IMR-90 (cell line): Measurements from ENCODE around the gene DSCAM. TPM values are rescaled to one million over a fixed set of nuclear protein-coding genes. Genes with fewer than 3 reads are reported as not detected.

ENCODE experiments used
- ATAC-seq: fragments of 200-7000 bp; cut with Tn5 transposase; 2 replicates; pipeline ENCODE4 v1.9.1; 2020; ENCODE audit warnings: low read depth, mild to moderate bottlenecking, moderate library complexity
- BruUV-seq: library from RNA; stranded (reverse); fragments of 400-500 nt; replicated peaks from 2 replicates; lab custom pipeline; 2021; lab: Mats Ljungman, UMichigan
- CTCF ChIA-PET: fragments of 300-600 bp; formaldehyde crosslinking; extraction: SDS; loops from one replicate; lab custom pipeline; 2021; ENCODE audit warnings: antibody characterized with exemption; lab: Yijun Ruan, JAX
- POLR2A ChIA-PET: fragments of 300-600 bp; sonication (Branson Sonifier 250); formaldehyde crosslinking; loops from one replicate; lab custom pipeline; 2022; ENCODE audit warnings: antibody characterized with exemption; ENCODE audit not compliant: unreplicated experiment; lab: Charles Lee
- DNase-seq: peaks from one replicate; pipeline ENCODE4 v3.0.0; 2013
- H2AFZ ChIP-seq: replicated peaks from 2 replicates; pipeline ENCODE3; 2013; ENCODE audit warnings: low read length, mild to moderate bottlenecking; ENCODE audit not compliant: poor library complexity
- H2AK5ac ChIP-seq: 2 replicates; pipeline ENCODE4 v1.6.1; 2013; ENCODE audit warnings: low read depth, low read length, inconsistent platforms
- H2AK9ac ChIP-seq: replicated peaks from 2 replicates; pipeline ENCODE3; 2013; ENCODE audit warnings: mild to moderate bottlenecking, low read depth, low read length, moderate library complexity; ENCODE audit not compliant: poor library complexity
- H2BK120ac ChIP-seq: 2 replicates; pipeline ENCODE4 v1.6.1; 2013; ENCODE audit warnings: low read depth, low read length, inconsistent platforms
- H2BK15ac ChIP-seq: 3 replicates; pipeline ENCODE4 v1.6.1; 2013; ENCODE audit warnings: low read depth, low read length, inconsistent platforms
- H2BK20ac ChIP-seq: 2 replicates; pipeline ENCODE4 v1.6.1; 2013; ENCODE audit warnings: low read depth, mild to moderate bottlenecking, inconsistent platforms, low read length, moderate library complexity
- H2BK5ac ChIP-seq: 2 replicates; pipeline ENCODE4 v1.6.1; 2013; ENCODE audit warnings: mild to moderate bottlenecking, low read depth, low read length, inconsistent platforms; ENCODE audit not compliant: poor library complexity, severe bottlenecking
- H3K14ac ChIP-seq: replicated peaks from 2 replicates; pipeline ENCODE4 v1.6.1; 2013; ENCODE audit warnings: low read depth, low read length, inconsistent platforms
- H3K18ac ChIP-seq: 2 replicates; pipeline ENCODE4 v1.6.1; 2013; ENCODE audit warnings: low read depth, low read length, control low read depth
- H3K23ac ChIP-seq: 2 replicates; pipeline ENCODE4 v1.6.1; 2013; ENCODE audit warnings: low read depth, low read length, inconsistent platforms
- H3K27ac ChIP-seq: 2 replicates; pipeline ENCODE4 v1.5.1; 2013; ENCODE audit warnings: mild to moderate bottlenecking, control low read depth, low read length; ENCODE audit not compliant: insufficient read depth
- H3K27me3 ChIP-seq: 2 replicates; pipeline ENCODE4 v1.6.1; 2013; ENCODE audit warnings: low read length; ENCODE audit not compliant: control insufficient read depth, insufficient read depth
- H3K36me3 ChIP-seq: 2 replicates; pipeline ENCODE4 v1.6.1; 2013; ENCODE audit warnings: low read length, mixed read lengths; ENCODE audit not compliant: control insufficient read depth, insufficient read depth
- H3K4ac ChIP-seq: 2 replicates; pipeline ENCODE4 v1.6.1; 2013; ENCODE audit warnings: low read depth, low read length, inconsistent platforms
- H3K4me1 ChIP-seq: 2 replicates; pipeline ENCODE4 v1.6.1; 2013; ENCODE audit warnings: low read length, mixed read lengths; ENCODE audit not compliant: control insufficient read depth, insufficient read depth
- H3K4me2 ChIP-seq: 2 replicates; pipeline ENCODE4 v1.6.1; 2013; ENCODE audit warnings: low read depth, mild to moderate bottlenecking, control low read depth, low read length, moderate library complexity
- H3K4me3 ChIP-seq: 2 replicates; pipeline ENCODE4 v1.5.1; 2013; ENCODE audit warnings: low read depth, mild to moderate bottlenecking, control low read depth, low read length, moderate library complexity; ENCODE audit not compliant: insufficient read depth
- H3K56ac ChIP-seq: 2 replicates; pipeline ENCODE4 v1.6.1; 2013; ENCODE audit warnings: low read length, inconsistent platforms; ENCODE audit not compliant: insufficient read depth; ENCODE audit errors: extremely low read depth
- H3K79me1 ChIP-seq, 2 experiments: 2 replicates each; pipeline ENCODE4 v1.6.1; 2013; ENCODE audit warnings: low read length in 2 of 2, inconsistent platforms in 1 of 2, low read depth in 1 of 2
- H3K9ac ChIP-seq: 2 replicates; pipeline ENCODE4 v1.6.1; 2013; ENCODE audit warnings: low read depth, low read length, control low read depth
- H3K9me1 ChIP-seq: 2 replicates; pipeline ENCODE4 v1.6.1; 2013; ENCODE audit warnings: low read length, inconsistent platforms; ENCODE audit not compliant: insufficient read depth
- H3K9me3 ChIP-seq: 2 replicates; pipeline ENCODE4 v1.6.1; 2013; ENCODE audit warnings: low read length; ENCODE audit not compliant: control insufficient read depth, insufficient read depth
- H4K20me1 ChIP-seq: 2 replicates; pipeline ENCODE4 v1.6.1; 2013; ENCODE audit warnings: low read length, inconsistent platforms; ENCODE audit not compliant: insufficient read depth
- H4K5ac ChIP-seq: 2 replicates; pipeline ENCODE4 v1.6.1; 2013; ENCODE audit warnings: mild to moderate bottlenecking, low read depth, low read length, control low read depth
- H4K8ac ChIP-seq, 2 experiments: 2 replicates each; pipeline ENCODE4 v1.6.1; 2013; ENCODE audit warnings: low read depth in 2 of 2, low read length in 2 of 2, control low read depth in 1 of 2, inconsistent platforms in 1 of 2
- H4K91ac ChIP-seq: 2 replicates; pipeline ENCODE4 v1.6.1; 2013; ENCODE audit warnings: low read depth, low read length, inconsistent platforms; ENCODE audit not compliant: insufficient read depth
- FOS ChIP-seq: fragments of 150-350 bp; IDR thresholded peaks from 2 replicates; pipeline ENCODE4 v1.6.1; 2016; ENCODE audit warnings: low read depth, low read length
- POLR2A ChIP-seq: IDR thresholded peaks from 2 replicates; pipeline ENCODE4 v1.6.1; 2012; ENCODE audit warnings: mild to moderate bottlenecking, low read depth, low read length
- RAD21 ChIP-seq: IDR thresholded peaks from 2 replicates; pipeline ENCODE4 v1.6.1; 2012; ENCODE audit warnings: low read length, improper control_type of control experiment
- WGBS, 2 experiments: methylation state at CpG; one replicate each; pipeline versions ENCODE4 v1.1.5 to v1.1.7; 2013; ENCODE audit warnings: missing lambda C conversion rate in 2 of 2; ENCODE audit not compliant: insufficient read length in 1 of 2; ENCODE audit errors: extremely low coverage in 2 of 2; 5-methylcytosine and 5-hydroxymethylcytosine counted together
- dilution Hi-C: fragments of 300-500 bp; cut with HindIII; formaldehyde crosslinking; loops from one replicate; pipeline ENCODE4 v1.14.3; 2018; ENCODE audit warnings: low sequenced_read_pairs; ENCODE audit not compliant: unreplicated experiment
- in situ Hi-C: fragments of 300-500 bp; cut with MboI; formaldehyde crosslinking; loops from 3 replicates; pipeline ENCODE4 v1.14.3; 2019; ENCODE audit warnings: low sequenced_read_pairs, inconsistent platforms, mixed read lengths
- intact Hi-C: fragments of 100-400 bp; cut with micrococcal nuclease; formaldehyde crosslinking; loops from 2 replicates; pipeline ENCODE4 v1.10.0; 2022
- polyA plus RNA-seq, 3 experiments: library from polyadenylated mRNA; depleted of rRNA; stranded (reverse); fragments of >200 nt; gene quantifications; 2 replicates each; pipeline ENCODE4 v1.2.3, GENCODE V29; 2012; ENCODE audit warnings: low replicate concordance in 1 of 3
- total RNA-seq: library from RNA; depleted of rRNA; stranded (reverse); fragments of >200 nt; gene quantifications from 2 replicates; pipeline ENCODE4 v1.2.3, GENCODE V29; 2012
- TF ChIP-seq, protein P1 (sequence below): conservative IDR thresholded peaks from 2 replicates; pipeline ENCODE4 v1.5.1; 2012; ENCODE audit warnings: mild to moderate bottlenecking, low read depth, low read length, improper control_type of control experiment

DSCAM gene
- total and polyA plus RNA-seq, 2 of the 4 experiments (the other 2 are of a cell fraction): under 0.01 to 0.02 TPM

DNA sequence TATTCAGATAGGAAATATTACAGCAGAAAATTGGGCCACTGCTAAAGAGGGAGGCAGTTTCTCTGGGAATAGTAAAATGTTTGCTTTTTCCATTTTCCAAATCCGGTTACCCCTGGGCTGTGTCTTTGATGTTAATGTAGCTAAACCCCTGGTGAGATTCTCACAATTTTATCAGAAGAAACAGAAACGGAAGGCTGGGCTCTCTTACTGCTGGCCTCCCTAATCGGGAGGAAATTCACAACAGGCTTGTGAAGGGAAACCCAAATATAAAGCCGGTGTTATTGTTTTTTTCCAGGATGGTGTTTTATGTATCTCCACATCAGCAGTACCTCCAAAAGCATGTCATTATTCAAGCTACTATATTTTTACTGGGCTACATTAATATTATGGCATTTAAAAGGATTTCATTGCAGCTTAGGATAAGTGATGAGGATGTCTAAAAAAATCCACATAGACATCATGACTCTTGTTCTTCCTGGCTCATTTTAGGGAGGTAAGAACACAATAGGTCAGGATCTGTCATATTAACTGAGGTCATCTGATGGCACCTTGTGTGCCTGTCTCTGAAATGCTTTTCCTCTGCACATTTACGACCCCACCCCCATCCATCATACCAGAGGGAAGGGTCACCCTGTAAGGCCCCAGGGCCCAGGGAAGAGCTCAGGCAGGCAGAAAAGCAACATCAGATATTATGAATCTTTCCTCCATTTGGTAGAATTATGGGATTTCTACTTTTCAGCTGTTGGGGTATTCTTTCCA lies 158.7 kb downstream of the DSCAM start:
- no CpG with 5 or more reads among the region's 5 CpGs for WGBS, 2 experiments
- Histone ChIP-seq H3K56ac (no peak overlapping the region), H3K23ac (no peak overlapping the region), H2BK15ac (no peak overlapping the region), H4K8ac (no peak overlapping the region), H3K4ac (no peak overlapping the region), H3K9me1 (no peaks in the 10 kb centered on the region), H3K36me3 (no peaks in the 10 kb centered on the region), H3K4me3 (no peak overlapping the region), H2AFZ (no peak overlapping the region), H3K9ac (no peak overlapping the region), H3K27ac (no peak overlapping the region), H3K79me1 (no peaks in the 10 kb centered on the region), H3K14ac (no peak overlapping the region), H4K5ac (no peak overlapping the region), H3K4me1 (no peaks in the 10 kb centered on the region), H3K4me2 (no peak overlapping the region), H2AK5ac (no peak overlapping the region), H3K27me3 (no peaks in the 10 kb centered on the region), H2BK5ac (no peak overlapping the region), H2BK120ac (no peak overlapping the region), H4K91ac (no peak overlapping the region), H4K20me1 (no peaks in the 10 kb centered on the region), H3K18ac (no peak overlapping the region), H3K9me3 (peaks cover 20% of the 10 kb centered on the region), H2AK9ac (no peak overlapping the region), H2BK20ac (no peak overlapping the region)
- DNase-seq: no peak
- in situ Hi-C loops (no loop called here), dilution Hi-C loops (no loop called here), intact Hi-C loops (no loop called here)
- TF ChIP-seq RAD21 (no peak), POLR2A (no peak), FOS (no peak)
- TF ChIP-seq, protein P1, sequence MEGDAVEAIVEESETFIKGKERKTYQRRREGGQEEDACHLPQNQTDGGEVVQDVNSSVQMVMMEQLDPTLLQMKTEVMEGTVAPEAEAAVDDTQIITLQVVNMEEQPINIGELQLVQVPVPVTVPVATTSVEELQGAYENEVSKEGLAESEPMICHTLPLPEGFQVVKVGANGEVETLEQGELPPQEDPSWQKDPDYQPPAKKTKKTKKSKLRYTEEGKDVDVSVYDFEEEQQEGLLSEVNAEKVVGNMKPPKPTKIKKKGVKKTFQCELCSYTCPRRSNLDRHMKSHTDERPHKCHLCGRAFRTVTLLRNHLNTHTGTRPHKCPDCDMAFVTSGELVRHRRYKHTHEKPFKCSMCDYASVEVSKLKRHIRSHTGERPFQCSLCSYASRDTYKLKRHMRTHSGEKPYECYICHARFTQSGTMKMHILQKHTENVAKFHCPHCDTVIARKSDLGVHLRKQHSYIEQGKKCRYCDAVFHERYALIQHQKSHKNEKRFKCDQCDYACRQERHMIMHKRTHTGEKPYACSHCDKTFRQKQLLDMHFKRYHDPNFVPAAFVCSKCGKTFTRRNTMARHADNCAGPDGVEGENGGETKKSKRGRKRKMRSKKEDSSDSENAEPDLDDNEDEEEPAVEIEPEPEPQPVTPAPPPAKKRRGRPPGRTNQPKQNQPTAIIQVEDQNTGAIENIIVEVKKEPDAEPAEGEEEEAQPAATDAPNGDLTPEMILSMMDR: no peak
- CTCF ChIA-PET: interaction anchor here (1.0 kb wide), 1 partner anchor 14 kb away, joined by 3 read pairs; no protein-coding TSS in a partner anchor
- no peak for ATAC-seq
- BruUV-seq: no TSS peak
- POLR2A ChIA-PET: no interaction called here
